Lung (tissue), 12 donors: ENCODE data around the gene IDH3B. TPM values are rescaled to one million over a fixed set of nuclear protein-coding genes. Genes with fewer than 3 reads are reported as not detected.

Source experiments
- ATAC-seq: fragments of 200-7000 bp; cut with Tn5 transposase; one replicate; pipeline ENCODE4 v1.9.1; 2020; ENCODE audit warnings: moderate number of reproducible peaks; ENCODE audit not compliant: insufficient read depth, low FRiP score
- DNase-seq, 3 donors: peaks; one replicate each; pipeline ENCODE4 v3.0.0-alpha.2; 2013 to 2017
- H3K27ac ChIP-seq, 2 donors: one replicate each; pipeline ENCODE4 v1.5.1; 2013; ENCODE audit warnings: mild to moderate bottlenecking in 2 of 2, moderate library complexity in 2 of 2, control low read depth in 1 of 2, inconsistent platforms in 1 of 2, low read depth in 1 of 2, low read length in 1 of 2
- H3K27me3 ChIP-seq, 3 donors: one replicate each; pipeline ENCODE4 v1.5.1; 2013; ENCODE audit warnings: low read length in 2 of 3; ENCODE audit not compliant: control insufficient read depth in 3 of 3, insufficient read depth in 3 of 3
- H3K36me3 ChIP-seq, 4 donors: one replicate each; pipeline ENCODE4 v1.5.1; 2013; ENCODE audit warnings: low read length in 4 of 4, mild to moderate bottlenecking in 1 of 4, moderate library complexity in 1 of 4; ENCODE audit not compliant: control insufficient read depth in 4 of 4, insufficient read depth in 4 of 4
- H3K4me1 ChIP-seq, 5 donors: one replicate each; pipeline ENCODE4 v1.5.1; 2013; ENCODE audit warnings: low read length in 5 of 5, mild to moderate bottlenecking in 2 of 5, moderate library complexity in 1 of 5; ENCODE audit not compliant: control insufficient read depth in 5 of 5, insufficient read depth in 5 of 5
- H3K4me3 ChIP-seq: one replicate; pipeline ENCODE4 v1.5.1; 2013; ENCODE audit warnings: mild to moderate bottlenecking, control low read depth, moderate library complexity
- H3K9ac ChIP-seq, 2 donors: one replicate each; pipeline ENCODE4 v1.5.1; 2013; ENCODE audit warnings: low read length in 2 of 2, control low read depth in 1 of 2; ENCODE audit not compliant: insufficient read depth in 1 of 2
- H3K9me3 ChIP-seq, 4 donors: one replicate each; pipeline ENCODE4 v1.5.1; 2013; ENCODE audit warnings: low read length in 3 of 4, mild to moderate bottlenecking in 1 of 4, moderate library complexity in 1 of 4; ENCODE audit not compliant: control insufficient read depth in 4 of 4, insufficient read depth in 3 of 4
- WGBS, 2 donors: extraction: QIAGEN DNeasy Blood & Tissue Kit; methylation state at CpG; one replicate each; pipeline ENCODE4 v1.1.7; 2013; 5-methylcytosine and 5-hydroxymethylcytosine counted together
- polyA plus RNA-seq, 2 donors: library from polyadenylated mRNA; stranded (reverse); fragments of 200-250 nt; gene quantifications; one replicate each; pipeline ENCODE4 v1.2.1, GENCODE V29; 2013
- total RNA-seq, 2 donors: library from RNA; depleted of rRNA in 1 of 2; stranded (reverse); fragments of >200 nt in 1 of 2; gene quantifications; one replicate each; pipeline ENCODE4 v1.2.1, GENCODE V29; 2014 to 2021
- TF ChIP-seq, protein P1 (sequence below): IDR thresholded peaks from 2 replicates; pipeline ENCODE4 v1.5.1; 2012; ENCODE audit warnings: mild to moderate bottlenecking; ENCODE audit errors: control extremely low read depth, extremely low read depth
- donor health status: control.
- donor health status: control.
- donor health status: Bipolar disorder and iron deficiency.
- donor health status: healthy.
- donor health status: DM: yes; HTN: yes; CAD: no.

The IDH3B gene
- total and polyA plus RNA-seq, 4 donors, result 65.3 to 83.1 (median 70.1) TPM

DNA sequence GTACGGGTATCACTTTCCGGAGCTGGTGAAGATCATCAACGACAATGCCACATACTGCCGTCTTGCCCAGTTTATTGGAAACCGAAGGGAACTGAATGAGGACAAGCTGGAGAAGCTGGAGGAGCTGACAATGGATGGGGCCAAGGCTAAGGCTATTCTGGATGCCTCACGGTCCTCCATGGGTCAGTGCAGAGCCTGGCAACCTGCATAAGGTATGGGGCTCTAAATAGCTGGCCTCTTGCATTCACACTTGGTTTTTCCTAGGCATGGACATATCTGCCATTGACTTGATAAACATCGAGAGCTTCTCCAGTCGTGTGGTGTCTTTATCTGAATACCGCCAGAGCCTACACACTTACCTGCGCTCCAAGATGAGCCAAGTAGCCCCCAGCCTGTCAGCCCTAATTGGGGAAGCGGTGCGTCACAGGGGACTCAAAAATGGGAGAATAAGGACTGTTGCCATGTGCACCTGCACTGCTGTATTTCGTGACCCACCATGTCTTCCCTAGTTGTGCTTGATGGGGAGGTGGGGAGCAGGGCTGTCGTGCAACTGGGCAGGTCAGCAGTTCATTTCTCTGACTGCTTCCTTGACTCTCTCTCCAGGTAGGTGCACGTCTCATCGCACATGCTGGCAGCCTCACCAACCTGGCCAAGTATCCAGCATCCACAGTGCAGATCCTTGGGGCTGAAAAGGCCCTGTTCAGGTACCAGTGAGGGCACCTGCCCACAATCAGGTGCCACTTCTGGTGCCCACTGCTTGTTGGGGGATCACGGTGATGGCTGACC is 8.5 kb downstream of the IDH3B start:
- WGBS, 2 donors, result 94 to 98% methylated on average over 17 of the region's 17 CpGs
- Histone ChIP-seq H3K27me3 (no peaks in the 10 kb centered on the region), H3K9me3 (no peaks in the 10 kb centered on the region), H3K4me1 (peaks cover 0 to 20% (median 3%) of the 10 kb centered on the region in 5 donors), H3K4me3 (no peak overlapping the region), H3K27ac (no peak overlapping the region), H3K36me3 (peaks cover 18 to 66% (median 58%) of the 10 kb centered on the region in 4 donors), H3K9ac (no peak overlapping the region)
- no peak for DNase-seq
- no peak for ATAC-seq
- TF ChIP-seq, protein P1, sequence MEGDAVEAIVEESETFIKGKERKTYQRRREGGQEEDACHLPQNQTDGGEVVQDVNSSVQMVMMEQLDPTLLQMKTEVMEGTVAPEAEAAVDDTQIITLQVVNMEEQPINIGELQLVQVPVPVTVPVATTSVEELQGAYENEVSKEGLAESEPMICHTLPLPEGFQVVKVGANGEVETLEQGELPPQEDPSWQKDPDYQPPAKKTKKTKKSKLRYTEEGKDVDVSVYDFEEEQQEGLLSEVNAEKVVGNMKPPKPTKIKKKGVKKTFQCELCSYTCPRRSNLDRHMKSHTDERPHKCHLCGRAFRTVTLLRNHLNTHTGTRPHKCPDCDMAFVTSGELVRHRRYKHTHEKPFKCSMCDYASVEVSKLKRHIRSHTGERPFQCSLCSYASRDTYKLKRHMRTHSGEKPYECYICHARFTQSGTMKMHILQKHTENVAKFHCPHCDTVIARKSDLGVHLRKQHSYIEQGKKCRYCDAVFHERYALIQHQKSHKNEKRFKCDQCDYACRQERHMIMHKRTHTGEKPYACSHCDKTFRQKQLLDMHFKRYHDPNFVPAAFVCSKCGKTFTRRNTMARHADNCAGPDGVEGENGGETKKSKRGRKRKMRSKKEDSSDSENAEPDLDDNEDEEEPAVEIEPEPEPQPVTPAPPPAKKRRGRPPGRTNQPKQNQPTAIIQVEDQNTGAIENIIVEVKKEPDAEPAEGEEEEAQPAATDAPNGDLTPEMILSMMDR, result no peak

DNA sequence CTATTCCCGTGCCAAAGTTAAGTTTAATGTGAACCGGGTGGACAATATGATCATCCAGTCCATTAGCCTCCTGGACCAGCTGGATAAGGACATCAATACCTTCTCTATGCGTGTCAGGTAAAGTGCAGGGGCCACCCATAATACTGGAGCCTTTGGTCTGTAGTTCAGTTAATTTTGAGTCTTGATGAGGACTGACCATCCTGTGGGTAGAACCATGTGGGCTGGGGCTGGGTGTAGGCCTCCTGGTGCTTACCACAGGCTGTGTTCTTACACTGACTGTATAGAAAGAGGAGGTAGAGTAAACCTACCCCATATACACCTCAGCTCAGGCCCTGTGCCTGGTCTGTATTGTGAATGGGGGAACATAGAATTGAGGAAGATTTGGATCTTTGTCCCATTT is 9.2 kb downstream of the IDH3B start:
- Histone ChIP-seq H3K36me3 (peaks cover 16 to 59% (median 51%) of the 10 kb centered on the region in 4 donors), H3K27me3 (no peaks in the 10 kb centered on the region), H3K27ac (no peak overlapping the region), H3K4me3 (no peak overlapping the region), H3K9ac (no peak overlapping the region), H3K9me3 (no peaks in the 10 kb centered on the region), H3K4me1 (peaks cover 0 to 20% (median 3%) of the 10 kb centered on the region in 5 donors)
- TF ChIP-seq, protein P1, result no peak
- 89 to 96% methylated on average over 3 of the region's 3 CpGs for WGBS, 2 donors
- DNase-seq (no peak), ATAC-seq (no peak)

DNA sequence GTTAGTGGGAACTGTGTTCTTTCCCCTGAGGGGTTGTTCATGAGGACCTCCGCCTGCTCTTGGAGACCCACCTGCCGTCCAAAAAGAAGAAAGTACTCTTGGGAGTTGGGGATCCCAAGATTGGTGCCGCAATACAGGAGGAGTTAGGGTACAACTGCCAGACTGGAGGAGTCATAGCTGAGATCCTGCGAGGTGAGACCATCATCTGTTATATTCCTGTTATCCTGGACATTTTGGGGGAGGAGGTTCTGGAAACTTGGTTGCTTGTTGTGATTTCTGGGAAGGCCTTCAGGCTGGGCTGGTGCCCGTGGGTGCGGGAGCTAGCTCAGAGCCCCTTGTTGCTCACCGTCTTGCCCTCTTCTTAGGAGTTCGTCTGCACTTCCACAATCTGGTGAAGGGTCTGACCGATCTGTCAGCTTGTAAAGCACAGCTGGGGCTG is 9.6 kb downstream of the IDH3B start:
- TF ChIP-seq, protein P1, result no peak
- H3K4me3 ChIP-seq, result no peak overlapping the region
- no peaks in the 10 kb centered on the region for H3K9me3 ChIP-seq
- H3K27ac ChIP-seq, result no peak overlapping the region
- H3K36me3 ChIP-seq, result peaks cover 16 to 55% (median 47%) of the 10 kb centered on the region in 4 donors
- no peak overlapping the region for H3K9ac ChIP-seq
- peaks cover 0 to 20% (median 3%) of the 10 kb centered on the region in 5 donors for H3K4me1 ChIP-seq
- no peaks in the 10 kb centered on the region for H3K27me3 ChIP-seq
- 86 to 87% methylated on average over 9 of the region's 9 CpGs for WGBS, 2 donors
- DNase-seq, result no peak
- no peak for ATAC-seq
